HG03378 (cell line): ENCODE measurements around the gene SHC1.

ENCODE experiments used
- ATAC-seq: cut with Tn5 transposase; IDR thresholded peaks from one replicate; pipeline ENCODE4 v1.9.1; 2021; ENCODE audit warnings: mild to moderate bottlenecking, moderate library complexity; ENCODE audit not compliant: unreplicated experiment

Gene SHC1

GRCh38 chr1:154974808-154975408 is 4.4 kb upstream of the SHC1 start:
- ATAC-seq = peak; percentile 46

- peak; percentile 83 for ATAC-seq
Measured at GRCh38 chr1:154974102-154974807, 3.7 kb upstream of the SHC1 start, which contains the start of gene CKS1B. Gene CKS1B (plus strand): TSS chr1:154974681. CDS start chr1:154974746, 65 bp downstream.

- no peak for ATAC-seq
Measured at GRCh38 chr1:154973344-154974101, 3.0 kb upstream of the SHC1 start.

- no peak for ATAC-seq
Measured at GRCh38 chr1:154972517-154973343, 2.2 kb upstream of the SHC1 start.

GRCh38 chr1:154972213-154972516 is 1.6 kb upstream of the SHC1 start:
- no peak for ATAC-seq

GRCh38 chr1:154971341-154971998 is 923 bp upstream of the SHC1 start:
- ATAC-seq = no peak

GRCh38 chr1:154969860-154970452 is 591 bp downstream of the SHC1 start:
- ATAC-seq = no peak

- no peak for ATAC-seq
Measured at GRCh38 chr1:154969246-154969645, 1.3 kb downstream of the SHC1 start.

GRCh38 chr1:154968731-154969130 is 1.8 kb downstream of the SHC1 start:
- ATAC-seq = no peak

- ATAC-seq = no peak
Measured at GRCh38 chr1:154967331-154967950, 3.1 kb downstream of the SHC1 start.

- ATAC-seq = no peak
Measured at GRCh38 chr1:154966111-154966510, 4.4 kb downstream of the SHC1 start.

- no peak for ATAC-seq
Measured at GRCh38 chr1:154964359-154964758, 6.2 kb downstream of the SHC1 start.

GRCh38 chr1:154963643-154964042 is 6.9 kb downstream of the SHC1 start:
- ATAC-seq = no peak

- no peak for ATAC-seq
Measured at GRCh38 chr1:154962795-154963330, 7.7 kb downstream of the SHC1 start.

- peak; percentile 15 for ATAC-seq
Measured at GRCh38 chr1:154962156-154962749, 8.3 kb downstream of the SHC1 start.

- ATAC-seq = peak; percentile 54
Measured at GRCh38 chr1:154961207-154962155, 9.1 kb downstream of the SHC1 start, which contains the start of gene PYGO2. Gene PYGO2 (minus strand): TSS chr1:154961782. CDS start chr1:154961576, 206 bp downstream.

- no peak for ATAC-seq
Measured at GRCh38 chr1:154960446-154961136, 10.0 kb downstream of the SHC1 start.
